Bronchial epithelial cell (primary cell): ENCODE data around the gene TM9SF4. TPM values are rescaled to one million over a fixed set of nuclear protein-coding genes. Genes with fewer than 3 reads are reported as not detected.

Experiments
- DNase-seq: peaks from one replicate; pipeline ENCODE4 v3.0.0-alpha.2; 2010; ENCODE audit warnings: low read depth
- FAIRE-seq: peaks from 2 replicates; lab custom pipeline; 2011; peaks lifted over from hg19 to GRCh38; lab: Jason Lieb, UNC
- H3K27me3 ChIP-seq: 2 replicates; pipeline ENCODE4 v1.5.1; 2011; ENCODE audit warnings: low read length; ENCODE audit not compliant: control insufficient read depth, insufficient read depth
- H3K36me3 ChIP-seq: 2 replicates; pipeline ENCODE4 v1.5.1; 2011; ENCODE audit warnings: low read length; ENCODE audit not compliant: control insufficient read depth, insufficient read depth
- H3K4me3 ChIP-seq: 2 replicates; pipeline ENCODE4 v1.5.1; 2011; ENCODE audit warnings: mild to moderate bottlenecking, low read depth, low read length, control low read depth
- total RNA-seq: library from RNA; depleted of rRNA; stranded (reverse); fragments of >200 nt; gene quantifications from 2 replicates; pipeline ENCODE4 v1.2.1, GENCODE V29; 2014
- TF ChIP-seq, protein P1 (sequence below): IDR thresholded peaks from 2 replicates; pipeline ENCODE4 v1.5.1; 2011; ENCODE audit warnings: mild to moderate bottlenecking, moderate library complexity, low read length, control low read depth, inconsistent platforms; ENCODE audit not compliant: insufficient read depth, severe bottlenecking

The TM9SF4 gene
- total RNA-seq, 1 donor from 2014 or later: 19.0 TPM

GRCh38 chr20:32098786-32099185 lies 10.7 kb upstream of the TM9SF4 start:
- H3K27me3 ChIP-seq: no peaks in the 10 kb centered on the region
- DNase-seq (no peak), FAIRE-seq (no peak)

DNA sequence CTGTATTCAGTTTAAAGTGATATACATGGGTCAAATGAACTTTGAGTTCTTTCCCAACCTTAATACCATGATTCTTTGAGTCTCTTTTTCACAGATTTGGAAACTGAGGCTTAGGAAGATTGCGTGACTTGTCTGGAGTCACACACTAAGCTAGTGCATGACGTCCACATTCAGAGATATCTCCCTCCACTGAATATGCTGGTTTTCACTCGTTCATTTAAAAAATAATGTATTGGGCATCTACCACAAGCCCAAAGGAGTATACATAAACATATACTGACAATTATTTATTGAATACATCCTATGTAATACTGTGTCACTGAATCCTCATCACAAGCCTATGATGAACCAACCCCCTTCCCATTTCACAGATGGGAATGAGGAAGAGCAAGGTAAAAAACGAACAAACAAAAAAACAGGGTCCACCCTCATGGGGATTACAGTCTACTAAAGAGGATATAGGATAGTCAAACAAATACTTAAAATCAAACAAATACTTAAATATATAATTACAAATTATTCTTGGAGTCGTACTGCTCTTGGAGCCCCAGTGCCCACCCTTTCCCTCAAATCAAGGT lies 611 bp upstream of the TM9SF4 start:
- TF ChIP-seq, protein P1, sequence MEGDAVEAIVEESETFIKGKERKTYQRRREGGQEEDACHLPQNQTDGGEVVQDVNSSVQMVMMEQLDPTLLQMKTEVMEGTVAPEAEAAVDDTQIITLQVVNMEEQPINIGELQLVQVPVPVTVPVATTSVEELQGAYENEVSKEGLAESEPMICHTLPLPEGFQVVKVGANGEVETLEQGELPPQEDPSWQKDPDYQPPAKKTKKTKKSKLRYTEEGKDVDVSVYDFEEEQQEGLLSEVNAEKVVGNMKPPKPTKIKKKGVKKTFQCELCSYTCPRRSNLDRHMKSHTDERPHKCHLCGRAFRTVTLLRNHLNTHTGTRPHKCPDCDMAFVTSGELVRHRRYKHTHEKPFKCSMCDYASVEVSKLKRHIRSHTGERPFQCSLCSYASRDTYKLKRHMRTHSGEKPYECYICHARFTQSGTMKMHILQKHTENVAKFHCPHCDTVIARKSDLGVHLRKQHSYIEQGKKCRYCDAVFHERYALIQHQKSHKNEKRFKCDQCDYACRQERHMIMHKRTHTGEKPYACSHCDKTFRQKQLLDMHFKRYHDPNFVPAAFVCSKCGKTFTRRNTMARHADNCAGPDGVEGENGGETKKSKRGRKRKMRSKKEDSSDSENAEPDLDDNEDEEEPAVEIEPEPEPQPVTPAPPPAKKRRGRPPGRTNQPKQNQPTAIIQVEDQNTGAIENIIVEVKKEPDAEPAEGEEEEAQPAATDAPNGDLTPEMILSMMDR: no peak
- Histone ChIP-seq H3K27me3 (no peaks in the 10 kb centered on the region), H3K36me3 (no peaks in the 10 kb centered on the region), H3K4me3 (no peak overlapping the region)
- DNase-seq (no peak), FAIRE-seq (no peak)

More at GRCh38 chr20:32098786-32099185, 10.7 kb upstream of the TM9SF4 start:
- H3K4me3 ChIP-seq: no peak overlapping the region
- TF ChIP-seq, protein P1: no peak
- no peaks in the 10 kb centered on the region for H3K36me3 ChIP-seq

DNA sequence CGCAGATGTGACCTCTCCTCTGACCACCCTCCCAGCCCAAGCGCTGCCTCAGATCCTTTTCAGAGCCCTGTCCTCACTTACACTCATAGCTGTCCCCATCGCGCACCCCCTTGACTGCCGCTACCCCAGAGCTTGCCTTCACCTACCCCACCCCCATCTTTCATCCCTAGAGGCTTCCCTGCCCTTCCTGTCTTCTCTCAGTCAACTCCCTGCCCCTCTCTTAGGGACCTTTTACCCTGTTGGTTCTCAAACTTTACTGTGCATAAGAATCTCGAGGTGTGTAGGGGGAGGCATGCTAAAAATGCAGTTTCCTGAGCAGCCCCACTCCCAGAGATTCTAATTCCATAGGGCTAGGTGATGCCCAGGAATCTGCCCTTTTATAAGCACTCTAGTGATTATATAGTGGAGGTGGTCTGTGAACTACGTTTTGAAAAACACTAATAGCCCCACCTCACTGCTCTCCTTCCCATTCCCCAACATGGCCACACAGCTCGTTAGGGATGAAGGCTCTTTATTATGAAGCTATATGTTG lies 725 bp downstream of the TM9SF4 start:
- FAIRE-seq (no peak), DNase-seq (no peak)
- TF ChIP-seq, protein P1: no peak

DNA sequence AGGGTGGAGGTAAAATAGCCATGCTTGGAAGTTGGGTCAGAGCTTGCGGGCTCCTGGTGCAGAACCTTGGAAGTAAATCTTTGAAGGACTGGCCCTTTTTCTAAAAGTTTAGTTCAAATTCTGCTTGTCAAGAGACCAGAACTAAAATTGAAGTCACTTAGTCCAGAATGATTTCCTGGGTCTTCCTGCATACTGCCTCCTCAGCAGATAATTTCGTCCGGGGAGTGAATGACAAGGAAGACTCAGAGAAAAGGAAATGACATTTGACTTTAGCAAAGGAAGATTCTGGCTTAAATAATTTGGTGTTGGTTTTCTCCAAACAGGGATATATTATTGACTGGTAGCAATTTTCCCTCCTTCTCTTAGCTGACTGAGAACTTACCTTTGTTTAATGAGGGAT lies 1.2 kb downstream of the TM9SF4 start:
- no peaks in the 10 kb centered on the region for H3K27me3 ChIP-seq
- TF ChIP-seq, protein P1: no peak
- H3K4me3 ChIP-seq: peak overlapping the region; percentile 58
- DNase-seq (no peak), FAIRE-seq (no peak)
- H3K36me3 ChIP-seq: peaks cover 4% of the 10 kb centered on the region

More for the DNA sequence above, 725 bp downstream of the TM9SF4 start:
- Histone ChIP-seq H3K4me3 (peak overlapping the region; percentile 58), H3K27me3 (no peaks in the 10 kb centered on the region), H3K36me3 (peaks cover 1% of the 10 kb centered on the region)

DNA sequence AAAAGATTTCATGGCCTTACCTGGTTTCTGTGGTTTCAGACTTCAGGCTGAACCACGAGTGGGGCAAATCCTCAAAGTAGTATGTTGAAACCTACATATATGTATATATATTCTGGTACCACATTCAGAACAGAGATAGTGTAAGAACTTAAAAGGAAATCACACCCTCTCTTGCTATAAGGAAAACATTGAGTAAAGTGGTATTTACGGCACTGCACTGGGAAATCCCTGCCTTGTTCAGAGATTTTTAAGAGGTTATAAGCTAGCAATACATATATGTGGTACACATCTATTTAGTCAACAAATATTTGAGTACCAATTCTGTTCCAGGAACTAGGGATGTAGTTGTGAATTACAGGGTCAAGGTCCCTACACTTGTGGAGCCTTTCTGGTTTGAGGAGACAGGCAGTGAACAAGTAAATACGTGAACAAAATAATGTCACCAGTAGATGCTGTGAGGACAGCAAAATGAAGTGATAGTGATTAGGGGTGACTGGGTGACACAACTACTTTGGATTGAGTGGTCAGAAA lies 1.7 kb downstream of the TM9SF4 start:
- Histone ChIP-seq H3K27me3 (no peaks in the 10 kb centered on the region), H3K4me3 (no peak overlapping the region), H3K36me3 (peaks cover 4% of the 10 kb centered on the region)
- TF ChIP-seq, protein P1: no peak
- FAIRE-seq (no peak), DNase-seq (no peak)

- TF ChIP-seq, protein P1: no peak
- no peak for DNase-seq
- Histone ChIP-seq H3K36me3 (peaks cover 4% of the 10 kb centered on the region), H3K27me3 (no peaks in the 10 kb centered on the region), H3K4me3 (no peak overlapping the region)
- no peak for FAIRE-seq
Measured at GRCh38 chr20:32111753-32112152, 2.2 kb downstream of the TM9SF4 start.
